Left lung (tissue), 10 donors: ENCODE data around the gene ERV3-1. TPM values are rescaled to one million over a fixed set of nuclear protein-coding genes. Genes with fewer than 3 reads are reported as not detected.

Source experiments
- ATAC-seq: fragments of 200-7000 bp; cut with Tn5 transposase; one replicate; pipeline ENCODE4 v1.9.1; 2020; ENCODE audit warnings: moderate library complexity
- DNase-seq, 4 donors: peaks; one replicate each; pipeline ENCODE4 v3.0.0-alpha.2; 2013 to 2020
- H3K27ac ChIP-seq, 2 donors: fragments of 200-600 bp; sonication (generic) in 1 of 2; one replicate each; pipeline versions ENCODE4 v1.5.0 to v1.8.0; 2020 to 2021
- H3K27me3 ChIP-seq, 2 donors: fragments of 200-600 bp; sonication (generic) in 1 of 2; one replicate each; pipeline versions ENCODE4 v1.5.0 to v1.8.0; 2020 to 2021
- H3K36me3 ChIP-seq, 2 donors: fragments of 200-600 bp; sonication (generic) in 1 of 2; one replicate each; pipeline versions ENCODE4 v1.5.0 to v1.8.0; 2020 to 2021
- H3K4me1 ChIP-seq, 2 donors: fragments of 200-600 bp; one replicate each; pipeline ENCODE4 v1.8.0; 2021
- H3K4me3 ChIP-seq, 2 donors: fragments of 200-600 bp; sonication (generic) in 1 of 2; one replicate each; pipeline versions ENCODE4 v1.5.0 to v1.8.0; 2020 to 2021; ENCODE audit warnings: mild to moderate bottlenecking in 1 of 2
- H3K9me3 ChIP-seq, 2 donors: fragments of 200-600 bp; sonication (generic) in 1 of 2; one replicate each; pipeline versions ENCODE4 v1.5.0 to v1.8.0; 2020 to 2021
- CTCF ChIP-seq, 2 donors: fragments of 200-600 bp; sonication (generic) in 1 of 2; IDR thresholded peaks; one replicate each; pipeline versions ENCODE4 v1.5.0 to v1.8.0; 2021; ENCODE audit warnings: antibody characterized with exemption in 2 of 2
- intact Hi-C, 2 donors: fragments of 100-400 bp; cut with DNase I; formaldehyde crosslinking; loops; one replicate each; pipeline versions ENCODE4 v1.11.2 to v1.14.2; 2022
- polyA plus RNA-seq, 6 donors: library from polyadenylated mRNA; unstranded; fragments of 120-200 nt; gene quantifications; one replicate each; pipeline ENCODE4 v1.2.1, GENCODE V29; 2013; ENCODE audit not compliant: insufficient read length in 6 of 6
- total RNA-seq, 2 donors: library from RNA; stranded (reverse); fragmentation: NEBNext Ultra II Directional; extraction: Animal tissue kit (Norgen Biotek cat#: 25700); gene quantifications; one replicate each; pipeline ENCODE4 v1.2.1, GENCODE V29; 2021
- donor health status: DM: no; HTN: yes; CAD: no.
- donor health status: DM: no; HTN: no; CAD: no.

The ERV3-1 gene
- total and polyA plus RNA-seq, 8 donors = 17.0 to 75.7 (median 60.6) TPM

GRCh38 chr7:64997927-64998391 is 8.5 kb downstream of the ERV3-1 start:
- ATAC-seq (peak; percentile 67), DNase-seq (peak in 1 of 4 donors; percentile 41)
- Histone ChIP-seq H3K36me3 (peaks cover 0 to 20% of the 10 kb centered on the region in 2 donors), H3K4me3 (no peak overlapping the region), H3K4me1 (peaks cover 0 to 47% of the 10 kb centered on the region in 2 donors), H3K9me3 (peaks cover 3 to 68% of the 10 kb centered on the region in 2 donors), H3K27ac (peak overlapping the region in 1 of 2 donors; percentile 89), H3K27me3 (no peaks in the 10 kb centered on the region)
- no peak for TF ChIP-seq CTCF (IDR thresholded peaks at IDR 0.05)
- intact Hi-C loops = no loop called here

GRCh38 chr7:64997164-64997908 is 9.2 kb downstream of the ERV3-1 start:
- no peak for ATAC-seq
- peaks cover 0 to 26% of the 10 kb centered on the region in 2 donors for H3K36me3 ChIP-seq
- H3K9me3 ChIP-seq = peaks cover 3 to 74% of the 10 kb centered on the region in 2 donors
- H3K27me3 ChIP-seq = no peaks in the 10 kb centered on the region
- no peak for DNase-seq
- H3K27ac ChIP-seq = peak overlapping the region in 1 of 2 donors; percentile 89
- no peak overlapping the region for H3K4me3 ChIP-seq
- H3K4me1 ChIP-seq = peaks cover 0 to 41% of the 10 kb centered on the region in 2 donors
- TF ChIP-seq CTCF (IDR thresholded peaks at IDR 0.05) = no peak
- intact Hi-C loops = no loop called here

GRCh38 chr7:64996305-64996704 is 10.2 kb downstream of the ERV3-1 start:
- no peak for TF ChIP-seq CTCF (IDR thresholded peaks at IDR 0.05)
- peaks cover 0 to 34% of the 10 kb centered on the region in 2 donors for H3K36me3 ChIP-seq
- H3K4me1 ChIP-seq = peaks cover 0 to 34% of the 10 kb centered on the region in 2 donors
- ATAC-seq (no peak), DNase-seq (no peak)
- peaks cover 3 to 77% of the 10 kb centered on the region in 2 donors for H3K9me3 ChIP-seq
- H3K27ac ChIP-seq = no peak overlapping the region
- H3K27me3 ChIP-seq = no peaks in the 10 kb centered on the region
- no peak overlapping the region for H3K4me3 ChIP-seq
- intact Hi-C loops = no loop called here

GRCh38 chr7:64993901-64994300 is 12.6 kb downstream of the ERV3-1 start:
- H3K27me3 ChIP-seq = no peaks in the 10 kb centered on the region
- H3K27ac ChIP-seq = no peak overlapping the region
- H3K9me3 ChIP-seq = peaks cover 3 to 86% of the 10 kb centered on the region in 2 donors
- intact Hi-C loops = no loop called here
- ATAC-seq = no peak
- H3K36me3 ChIP-seq = peaks cover 0 to 45% of the 10 kb centered on the region in 2 donors
- H3K4me3 ChIP-seq = no peak overlapping the region
- peaks cover 0 to 15% of the 10 kb centered on the region in 2 donors for H3K4me1 ChIP-seq
- no peak for TF ChIP-seq CTCF (IDR thresholded peaks at IDR 0.05)
- DNase-seq = no peak

- peaks cover 0 to 41% of the 10 kb centered on the region in 2 donors for H3K36me3 ChIP-seq
- peaks cover 3 to 93% of the 10 kb centered on the region in 2 donors for H3K9me3 ChIP-seq
- intact Hi-C loops = no loop called here
- peaks cover 0 to 9% of the 10 kb centered on the region in 2 donors for H3K4me1 ChIP-seq
- H3K27ac ChIP-seq = no peak overlapping the region
- no peak for TF ChIP-seq CTCF (IDR thresholded peaks at IDR 0.05)
- ATAC-seq = no peak
- no peaks in the 10 kb centered on the region for H3K27me3 ChIP-seq
- no peak for DNase-seq
- no peak overlapping the region for H3K4me3 ChIP-seq
Measured at GRCh38 chr7:64992971-64993370, 13.5 kb downstream of the ERV3-1 start.
